A549 (cell line): ENCODE data around the gene CACNA1C. TPM values are rescaled to one million over a fixed set of nuclear protein-coding genes. Genes with fewer than 3 reads are reported as not detected.

Source experiments
- ATAC-seq, 2 experiments: fragments of 200-7000 bp in 1 of 2; fragments of >200 bp in 1 of 2; cut with Nextera tagmentation in 1 of 2; cut with Tn5 transposase in 1 of 2; 3 replicates each; pipeline versions ENCODE4 v1.8.0 to v1.9.1; 2018 to 2020; ENCODE audit warnings: mild to moderate bottlenecking in 1 of 2, moderate library complexity in 1 of 2
- CTCF ChIA-PET: fragments of 300-600 bp; sonication (Branson Sonifier 250); formaldehyde crosslinking; extraction: SDS; loops from one replicate; lab custom pipeline; 2021; ENCODE audit warnings: antibody characterized with exemption, inconsistent platforms; lab: Yijun Ruan, JAX
- POLR2A ChIA-PET: fragments of 350-600 bp; formaldehyde crosslinking; extraction: SDS; loops from one replicate; lab custom pipeline; 2021; ENCODE audit warnings: antibody characterized with exemption, inconsistent platforms; lab: Yijun Ruan, JAX
- DNase-seq, 2 experiments: peaks; one replicate each; pipeline versions ENCODE4 v3.0.0 to v3.0.0-alpha.2; 2011 to 2016; ENCODE audit warnings: low read depth in 1 of 2, low spot score in 1 of 2
- FAIRE-seq: peaks from 2 replicates; lab custom pipeline; 2011; peaks lifted over from hg19 to GRCh38; lab: Jason Lieb, UNC
- H3K27ac ChIP-seq, 2 experiments: fragments of >200 bp; sonication (Bioruptor Twin); formaldehyde crosslinking; 3 replicates each; pipeline ENCODE4 v1.5.1; 2016 to 2017
- H3K4me1 ChIP-seq: fragments of >200 bp; sonication (Bioruptor Twin); formaldehyde crosslinking; 3 replicates; pipeline ENCODE4 v1.6.1; 2016
- H3K4me2 ChIP-seq: fragments of >200 bp; sonication (Bioruptor Twin); formaldehyde crosslinking; 3 replicates; pipeline ENCODE4 v1.6.1; 2016
- H3K4me3 ChIP-seq: fragments of >200 bp; sonication (Bioruptor Twin); formaldehyde crosslinking; 3 replicates; pipeline ENCODE4 v1.5.1; 2016
- H3K9me3 ChIP-seq: fragments of >200 bp; sonication (Bioruptor Twin); formaldehyde crosslinking; 3 replicates; pipeline ENCODE4 v1.6.1; 2016
- CBX2 ChIP-seq: fragments of 200-600 bp; sonication (generic); IDR thresholded peaks from 2 replicates; pipeline ENCODE4 v1.6.1; 2016; ENCODE audit warnings: low read depth, mild to moderate bottlenecking, borderline replicate concordance
- FOXS1 ChIP-seq: fragments of 250-450 bp; sonication (Bioruptor Pico); IDR thresholded peaks from 2 replicates; pipeline ENCODE4 v1.5.0; 2020; ENCODE audit warnings: mild to moderate bottlenecking, moderate library complexity
- HDAC2 ChIP-seq: fragments of 200-600 bp; sonication (generic); IDR thresholded peaks from 2 replicates; pipeline ENCODE4 v1.6.1; 2016
- HEYL ChIP-seq: fragments of 250-450 bp; sonication (Bioruptor Pico); IDR thresholded peaks from 2 replicates; pipeline ENCODE4 v1.8.0; 2021; ENCODE audit warnings: mild to moderate bottlenecking, moderate library complexity
- JUN ChIP-seq, 2 experiments: fragments of >200 bp; sonication (Bioruptor Twin); formaldehyde crosslinking; IDR thresholded peaks; 2 replicates in 1 of 2; 3 replicates in 1 of 2; pipeline ENCODE4 v1.6.1; 2016 to 2017
- KDM1A ChIP-seq: fragments of 200-600 bp; sonication (generic); IDR thresholded peaks from 2 replicates; pipeline ENCODE4 v1.6.1; 2016; ENCODE audit warnings: low read depth, mild to moderate bottlenecking
- KDM5A ChIP-seq: fragments of 200-600 bp; sonication (generic); IDR thresholded peaks from 2 replicates; pipeline ENCODE4 v1.6.1; 2016; ENCODE audit warnings: antibody characterized with exemption, mild to moderate bottlenecking
- MAFK ChIP-seq: fragments of 450-650 bp; IDR thresholded peaks from 2 replicates; pipeline ENCODE4 v1.6.1; 2014; ENCODE audit not compliant: partially characterized antibody
- MYC ChIP-seq: IDR thresholded peaks from 2 replicates; pipeline ENCODE4 v1.6.1; 2012; ENCODE audit warnings: mild to moderate bottlenecking, inconsistent platforms, low read length, improper control_type of control experiment, borderline replicate concordance
- NR3C1 ChIP-seq: fragments of >200 bp; sonication (Bioruptor Twin); formaldehyde crosslinking; IDR thresholded peaks from 3 replicates; pipeline ENCODE4 v1.6.1; 2017
- POLR2A ChIP-seq: IDR thresholded peaks from 2 replicates; pipeline ENCODE4 v1.6.1; 2012; ENCODE audit warnings: mild to moderate bottlenecking, low read length
- RNF2 ChIP-seq: fragments of 200-600 bp; sonication (generic); IDR thresholded peaks from 2 replicates; pipeline ENCODE4 v1.6.1; 2016; ENCODE audit warnings: low read depth, mild to moderate bottlenecking, antibody characterized with exemption, moderate library complexity, borderline replicate concordance
- SREBF2 ChIP-seq: fragments of 450-650 bp; IDR thresholded peaks from 2 replicates; pipeline ENCODE4 v1.6.1; 2014; ENCODE audit warnings: mild to moderate bottlenecking, moderate library complexity
- TP53 ChIP-seq: fragments of 250-450 bp; sonication (Bioruptor Pico); IDR thresholded peaks from 2 replicates; pipeline ENCODE4 v1.5.0; 2021; ENCODE audit warnings: mild to moderate bottlenecking, moderate library complexity
- ZFP36 ChIP-seq: fragments of 450-650 bp; IDR thresholded peaks from 2 replicates; pipeline ENCODE4 v1.6.1; 2014; ENCODE audit warnings: borderline replicate concordance; ENCODE audit not compliant: partially characterized antibody
- ZNF302 ChIP-seq: fragments of 250-450 bp; sonication (Bioruptor Pico); IDR thresholded peaks from 2 replicates; pipeline ENCODE4 v1.9.0; 2021; ENCODE audit warnings: inconsistent platforms, mild to moderate bottlenecking, moderate library complexity
- ZSCAN20 ChIP-seq: fragments of 250-450 bp; sonication (Bioruptor Pico); IDR thresholded peaks from 2 replicates; pipeline ENCODE4 v1.8.0; 2022; ENCODE audit warnings: mild to moderate bottlenecking, moderate library complexity
- WGBS: methylation state at CpG from one replicate; pipeline ENCODE4 v1.1.6; 2017; ENCODE audit errors: missing lambda C conversion rate; 5-methylcytosine and 5-hydroxymethylcytosine counted together
- polyA plus RNA-seq, 4 experiments: library from polyadenylated mRNA; depleted of rRNA in 3 of 4; stranded (reverse); fragments of >200 nt; fragmentation: RNase III in 1 of 4; extraction: RNeasy Plus Mini Kit Qiagen cat#74134 plus additional on column Dnase treatment in 1 of 4; gene quantifications; 2 replicates in 3 of 4; 3 replicates in 1 of 4; pipeline ENCODE4 v1.2.3, GENCODE V29; 2011 to 2017
- TF ChIP-seq, protein P1 (sequence below): fragments of 450-650 bp; IDR thresholded peaks from 2 replicates; pipeline ENCODE4 v1.6.1; 2014; ENCODE audit warnings: antibody characterized with exemption
- TF ChIP-seq, protein P2 (sequence below): fragments of >200 bp; sonication (Bioruptor Twin); formaldehyde crosslinking; IDR thresholded peaks from 3 replicates; pipeline ENCODE4 v1.6.1; 2016

Gene CACNA1C
- polyA plus RNA-seq, 2 of the 4 experiments (the other 2 are of a cell fraction): not detected

GRCh38 chr12:2493086-2493485, 440.3 kb downstream of the CACNA1C start:
- Histone ChIP-seq H3K27ac (no peak overlapping the region), H3K4me2 (no peak overlapping the region), H3K9me3 (no peaks in the 10 kb centered on the region)
- WGBS: 20% methylated on average over 11 of the region's 16 CpGs
- ATAC-seq: no peak
- TF ChIP-seq KDM5A: no peak
- TF ChIP-seq POLR2A: peak; percentile 14; the same call in 1 of the 2 replicates
- TF ChIP-seq, all 56 proteins: peak for 1
- ChIA-PET POLR2A (no interaction called here), CTCF (no interaction called here)
- no peak overlapping the region for H3K4me3 ChIP-seq
- FAIRE-seq: no peak
- no peak for DNase-seq
- no peaks in the 10 kb centered on the region for H3K4me1 ChIP-seq

DNA sequence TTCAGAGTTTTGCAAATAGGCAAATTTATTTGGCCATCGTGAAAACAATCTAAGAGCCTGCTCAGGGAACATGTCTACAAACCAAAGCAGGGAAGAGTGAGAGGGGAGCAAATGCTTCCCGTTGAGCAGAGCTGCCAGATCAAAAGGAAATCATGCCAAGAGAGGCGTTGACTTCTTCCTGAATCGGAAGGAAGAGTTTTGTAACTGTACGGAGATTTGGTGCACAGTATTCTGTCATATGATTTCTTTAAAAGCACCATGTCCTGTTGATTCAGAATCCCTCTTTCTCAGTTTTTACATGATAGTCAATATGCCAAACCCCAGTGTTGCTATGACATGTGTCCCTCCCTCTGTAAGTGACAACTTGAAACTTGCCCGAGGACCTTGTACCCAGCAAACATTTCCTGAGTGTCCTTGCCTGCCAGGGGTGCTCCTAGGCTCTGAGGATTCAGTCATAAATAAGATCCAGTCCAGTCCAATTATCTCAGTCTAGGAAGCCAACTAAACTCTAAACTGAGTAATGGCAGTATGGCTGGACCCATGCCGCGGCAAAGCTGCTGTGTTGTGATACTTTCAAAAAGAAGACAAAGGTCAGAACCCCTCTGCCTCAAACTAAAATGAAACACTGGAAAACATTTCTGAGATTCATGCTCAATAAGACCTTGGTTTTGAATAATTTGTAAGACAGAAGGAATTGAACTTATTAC, 441.9 kb downstream of the CACNA1C start:
- no peak overlapping the region for H3K27ac ChIP-seq
- H3K4me1 ChIP-seq: no peaks in the 10 kb centered on the region
- FAIRE-seq (no peak), ATAC-seq (no peak), DNase-seq (no peak)
- no peak overlapping the region for H3K4me3 ChIP-seq
- no peak for TF ChIP-seq TP53 (CRISPR knock-in tag)
- TF ChIP-seq KDM5A: no peak
- TF ChIP-seq NR3C1: no peak
- TF ChIP-seq ZNF302: no peak
- TF ChIP-seq, protein P1, sequence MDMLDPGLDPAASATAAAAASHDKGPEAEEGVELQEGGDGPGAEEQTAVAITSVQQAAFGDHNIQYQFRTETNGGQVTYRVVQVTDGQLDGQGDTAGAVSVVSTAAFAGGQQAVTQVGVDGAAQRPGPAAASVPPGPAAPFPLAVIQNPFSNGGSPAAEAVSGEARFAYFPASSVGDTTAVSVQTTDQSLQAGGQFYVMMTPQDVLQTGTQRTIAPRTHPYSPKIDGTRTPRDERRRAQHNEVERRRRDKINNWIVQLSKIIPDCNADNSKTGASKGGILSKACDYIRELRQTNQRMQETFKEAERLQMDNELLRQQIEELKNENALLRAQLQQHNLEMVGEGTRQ: no peak
- no peak for TF ChIP-seq KDM1A
- no peak for TF ChIP-seq ZSCAN20 (CRISPR knock-in tag)
- ChIA-PET POLR2A (no interaction called here), CTCF (no interaction called here)
- H3K9me3 ChIP-seq: no peaks in the 10 kb centered on the region
- H3K4me2 ChIP-seq: no peak overlapping the region
- WGBS: under 1% methylated on average over 8 of the region's 8 CpGs

DNA sequence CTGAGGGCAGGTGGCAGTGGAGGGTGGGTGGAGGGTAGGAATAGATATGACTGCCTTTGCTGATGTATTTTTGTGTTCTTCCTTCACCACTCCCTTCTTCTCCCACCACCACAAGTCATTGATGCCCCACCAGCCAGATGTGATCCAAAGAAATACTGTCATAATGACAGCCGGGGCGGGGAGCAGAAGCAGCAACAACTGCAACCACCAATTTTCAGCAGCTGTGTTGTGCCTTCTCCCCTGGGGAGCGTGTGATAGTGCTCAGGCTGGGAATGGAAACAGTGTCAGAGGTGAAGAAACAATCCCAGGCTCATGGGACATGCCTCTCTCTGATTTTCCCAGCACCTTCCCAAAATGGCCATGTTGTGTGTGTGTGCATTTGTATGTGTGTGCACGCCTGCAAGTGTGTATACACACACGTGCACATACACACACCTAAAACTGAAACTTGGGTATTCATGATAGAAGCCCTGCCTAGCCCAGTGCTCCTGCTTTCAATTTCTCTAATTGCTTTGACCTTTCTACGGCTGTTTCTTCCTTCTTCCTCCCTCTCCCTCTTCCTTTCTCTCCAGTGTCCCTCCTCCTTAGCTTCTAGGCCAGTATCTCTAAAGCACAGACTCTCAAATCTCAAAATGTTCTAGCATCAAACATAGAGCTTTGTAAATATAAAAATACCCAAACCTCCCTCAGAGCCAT, 442.8 kb downstream of the CACNA1C start:
- Histone ChIP-seq H3K9me3 (no peaks in the 10 kb centered on the region), H3K27ac (no peak overlapping the region), H3K4me3 (no peak overlapping the region), H3K4me1 (no peaks in the 10 kb centered on the region), H3K4me2 (no peak overlapping the region)
- no peak for ATAC-seq
- no peak for FAIRE-seq
- ChIA-PET CTCF (no interaction called here), POLR2A (no interaction called here)
- TF ChIP-seq KDM5A (no peak), MYC (no peak), HEYL (no peak), SREBF2 (no peak), HDAC2 (no peak), RNF2 (no peak), ZFP36 (no peak)
- WGBS: 29% methylated on average over 6 of the region's 6 CpGs
- DNase-seq: no peak

- ChIA-PET CTCF (no interaction called here), POLR2A (no interaction called here)
- H3K4me2 ChIP-seq: no peak overlapping the region
- no peak for DNase-seq
- no peak for FAIRE-seq
- no peak overlapping the region for H3K27ac ChIP-seq
- 7% methylated on average over 10 of the region's 10 CpGs for WGBS
- H3K4me1 ChIP-seq: no peaks in the 10 kb centered on the region
- H3K9me3 ChIP-seq: no peaks in the 10 kb centered on the region
- no peak overlapping the region for H3K4me3 ChIP-seq
- no peak for ATAC-seq
- TF ChIP-seq JUN (IDR thresholded peaks at IDR 0.05) (no peak), MAFK (no peak), FOXS1 (CRISPR knock-in tag) (no peak), CBX2 (no peak)
- TF ChIP-seq, protein P1: no peak
- TF ChIP-seq, protein P2, sequence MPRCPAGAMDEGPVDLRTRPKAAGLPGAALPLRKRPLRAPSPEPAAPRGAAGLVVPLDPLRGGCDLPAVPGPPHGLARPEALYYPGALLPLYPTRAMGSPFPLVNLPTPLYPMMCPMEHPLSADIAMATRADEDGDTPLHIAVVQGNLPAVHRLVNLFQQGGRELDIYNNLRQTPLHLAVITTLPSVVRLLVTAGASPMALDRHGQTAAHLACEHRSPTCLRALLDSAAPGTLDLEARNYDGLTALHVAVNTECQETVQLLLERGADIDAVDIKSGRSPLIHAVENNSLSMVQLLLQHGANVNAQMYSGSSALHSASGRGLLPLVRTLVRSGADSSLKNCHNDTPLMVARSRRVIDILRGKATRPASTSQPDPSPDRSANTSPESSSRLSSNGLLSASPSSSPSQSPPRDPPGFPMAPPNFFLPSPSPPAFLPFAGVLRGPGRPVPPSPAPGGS: no peak
- TF ChIP-seq, all 56 proteins: peak for 0
Measured at GRCh38 chr12:2498964-2499500, 446.2 kb downstream of the CACNA1C start.
